H9 (cell line): ENCODE data around the gene C2orf92. TPM values are rescaled to one million over a fixed set of nuclear protein-coding genes. Genes with fewer than 3 reads are reported as not detected.

Experiments used
- DNase-seq: peaks from one replicate; pipeline ENCODE4 v3.0.0-alpha.2; 2017
- H2AFZ ChIP-seq: one replicate; pipeline ENCODE4 v1.6.1; 2013; ENCODE audit warnings: mild to moderate bottlenecking, low read length, control low read depth, moderate library complexity
- H2AK5ac ChIP-seq: 2 replicates; pipeline ENCODE4 v1.6.1; 2013; ENCODE audit warnings: low read length, control low read depth, mixed read lengths; ENCODE audit not compliant: insufficient read length
- H2BK120ac ChIP-seq: one replicate; pipeline ENCODE4 v1.6.1; 2013; ENCODE audit warnings: low read depth, mild to moderate bottlenecking, low read length, control low read depth, inconsistent platforms; ENCODE audit not compliant: poor library complexity, severe bottlenecking
- H2BK12ac ChIP-seq: 2 replicates; pipeline ENCODE4 v1.6.1; 2013; ENCODE audit warnings: low read length, control low read depth, mixed read lengths, low read depth; ENCODE audit not compliant: insufficient read length
- H2BK15ac ChIP-seq: 2 replicates; pipeline ENCODE4 v1.6.1; 2013; ENCODE audit warnings: low read depth, low read length, control low read depth
- H2BK20ac ChIP-seq: one replicate; pipeline ENCODE4 v1.6.1; 2013; ENCODE audit warnings: low read depth, mild to moderate bottlenecking, low read length, control low read depth, inconsistent platforms; ENCODE audit not compliant: poor library complexity, severe bottlenecking
- H2BK5ac ChIP-seq: 2 replicates; pipeline ENCODE4 v1.6.1; 2013; ENCODE audit warnings: low read length, control low read depth, mixed read lengths; ENCODE audit not compliant: insufficient read length
- H3K14ac ChIP-seq: 2 replicates; pipeline ENCODE4 v1.6.1; 2013; ENCODE audit warnings: low read length, control low read depth; ENCODE audit not compliant: insufficient read depth
- H3K18ac ChIP-seq: 2 replicates; pipeline ENCODE4 v1.6.1; 2013; ENCODE audit warnings: low read depth, mild to moderate bottlenecking, mixed read lengths, low read length, control low read depth; ENCODE audit not compliant: insufficient read length
- H3K23ac ChIP-seq: 2 replicates; pipeline ENCODE4 v1.6.1; 2013; ENCODE audit warnings: low read length, control low read depth, mixed read lengths, low read depth; ENCODE audit not compliant: insufficient read length
- H3K23me2 ChIP-seq: 2 replicates; pipeline ENCODE4 v1.6.1; 2013; ENCODE audit warnings: low read depth, mild to moderate bottlenecking, mixed read lengths, low read length, control low read depth; ENCODE audit not compliant: insufficient read length, poor library complexity, severe bottlenecking
- H3K27ac ChIP-seq: 2 replicates; pipeline ENCODE4 v1.5.1; 2013; ENCODE audit warnings: low read length, control low read depth, mixed read lengths, low read depth; ENCODE audit not compliant: insufficient read length
- H3K27me3 ChIP-seq: 2 replicates; pipeline ENCODE4 v1.6.1; 2013; ENCODE audit warnings: low read length, control low read depth, inconsistent platforms; ENCODE audit not compliant: insufficient read depth
- H3K4ac ChIP-seq: 2 replicates; pipeline ENCODE4 v1.6.1; 2013; ENCODE audit warnings: low read depth, mild to moderate bottlenecking, control low read depth, inconsistent platforms, low read length, moderate library complexity
- H3K4me1 ChIP-seq: 2 replicates; pipeline ENCODE4 v1.6.1; 2013; ENCODE audit warnings: low read length, control low read depth, inconsistent platforms; ENCODE audit not compliant: insufficient read depth
- H3K4me2 ChIP-seq: 2 replicates; pipeline ENCODE4 v1.6.1; 2013; ENCODE audit warnings: low read length, control low read depth, mixed read lengths; ENCODE audit not compliant: insufficient read length, insufficient read depth
- H3K56ac ChIP-seq: 2 replicates; pipeline ENCODE4 v1.6.1; 2013; ENCODE audit warnings: low read depth, mild to moderate bottlenecking, mixed read lengths, low read length, control low read depth; ENCODE audit not compliant: insufficient read length
- H3K79me1 ChIP-seq: 2 replicates; pipeline ENCODE4 v1.6.1; 2013; ENCODE audit warnings: low read depth, mild to moderate bottlenecking, moderate library complexity, low read length, control low read depth, inconsistent platforms; ENCODE audit not compliant: insufficient read depth, poor library complexity, severe bottlenecking
- H3K79me2 ChIP-seq: 2 replicates; pipeline ENCODE4 v1.6.1; 2013; ENCODE audit warnings: low read length, control low read depth, inconsistent platforms; ENCODE audit not compliant: insufficient read depth
- H3K9ac ChIP-seq: 2 replicates; pipeline ENCODE4 v1.6.1; 2013; ENCODE audit warnings: low read length, control low read depth, mixed read lengths; ENCODE audit not compliant: insufficient read length; ENCODE audit errors: extremely low read depth
- H3K9me3 ChIP-seq: one replicate; pipeline ENCODE4 v1.6.1; 2013; ENCODE audit warnings: low read depth, low read length, inconsistent platforms; ENCODE audit not compliant: control insufficient read depth
- H3T11ph ChIP-seq: one replicate; pipeline ENCODE4 v1.6.1; 2013; ENCODE audit warnings: mild to moderate bottlenecking, low read length, control low read depth, inconsistent platforms
- H4K20me1 ChIP-seq: one replicate; pipeline ENCODE4 v1.6.1; 2013; ENCODE audit not compliant: control insufficient read depth, insufficient read length, insufficient read depth
- H4K5ac ChIP-seq: 2 replicates; pipeline ENCODE4 v1.6.1; 2013; ENCODE audit warnings: low read depth, mild to moderate bottlenecking, mixed read lengths, low read length, control low read depth; ENCODE audit not compliant: insufficient read length
- H4K8ac ChIP-seq: replicated peaks from 2 replicates; pipeline ENCODE4 v1.6.1; 2013; ENCODE audit warnings: low read length, control low read depth, mixed read lengths, low read depth; ENCODE audit not compliant: insufficient read length
- H4K91ac ChIP-seq: 2 replicates; pipeline ENCODE4 v1.6.1; 2013; ENCODE audit warnings: low read depth, mild to moderate bottlenecking, moderate library complexity, mixed read lengths, low read length, control low read depth; ENCODE audit not compliant: insufficient read length
- H3K27ac Mint-ChIP-seq, 3 experiments: 2 replicates in 2 of 3; 3 replicates in 1 of 3; pipeline ENCODE4 v1.8.0; 2020 to 2021; ENCODE audit warnings: mixed read lengths in 3 of 3, mild to moderate bottlenecking in 1 of 3, moderate library complexity in 1 of 3
- H3K27me3 Mint-ChIP-seq: 2 replicates; pipeline ENCODE4 v1.8.0; 2021; ENCODE audit warnings: low read depth, mild to moderate bottlenecking, moderate library complexity, mixed read lengths
- H3K36me3 Mint-ChIP-seq, 3 experiments: 2 replicates in 2 of 3; 3 replicates in 1 of 3; pipeline ENCODE4 v1.8.0; 2020 to 2021; ENCODE audit warnings: low read depth in 3 of 3, mixed read lengths in 3 of 3; ENCODE audit not compliant: insufficient read depth in 1 of 3
- H3K4me1 Mint-ChIP-seq, 2 experiments: 2 replicates each; pipeline ENCODE4 v1.8.0; 2020; ENCODE audit warnings: mixed read lengths in 2 of 2
- H3K4me3 Mint-ChIP-seq, 2 experiments: 2 replicates in 1 of 2; 3 replicates in 1 of 2; pipeline ENCODE4 v1.8.0; 2020 to 2021; ENCODE audit warnings: mild to moderate bottlenecking in 2 of 2, mixed read lengths in 2 of 2, moderate library complexity in 1 of 2
- H3K9me3 Mint-ChIP-seq, 2 experiments: 2 replicates in 1 of 2; 3 replicates in 1 of 2; pipeline ENCODE4 v1.8.0; 2020; ENCODE audit warnings: mild to moderate bottlenecking in 2 of 2, mixed read lengths in 2 of 2, moderate library complexity in 1 of 2
- CTCF ChIP-seq: fragments of 200-600 bp; sonication (generic); conservative IDR thresholded peaks from 3 replicates; pipeline ENCODE4 v1.8.0; 2021; ENCODE audit warnings: antibody characterized with exemption, mild to moderate bottlenecking
- WGBS: extraction: QIAGEN DNeasy Blood & Tissue Kit; methylation state at CpG from one replicate; pipeline ENCODE4 v1.1.7; 2013; ENCODE audit warnings: missing lambda C conversion rate, low lambda C conversion rate, mixed read lengths; ENCODE audit not compliant: insufficient read length; ENCODE audit errors: extremely low coverage; 5-methylcytosine and 5-hydroxymethylcytosine counted together
- total RNA-seq: library from RNA; stranded (reverse); gene quantifications from 2 replicates; pipeline ENCODE4 v1.2.1, GENCODE V29; 2021

Gene C2orf92
- total RNA-seq, 1 experiment from 2014 or later: 7.3 TPM

- Histone ChIP-seq H3K79me2 (no peaks in the 10 kb centered on the region), H3K4me2 (no peak overlapping the region), H2BK12ac (no peak overlapping the region), H3K27me3 (no peaks in the 10 kb centered on the region), H4K8ac (no peak overlapping the region), H2BK20ac (no peak overlapping the region), H3K18ac (no peak overlapping the region), H3K79me1 (no peaks in the 10 kb centered on the region), H3K4me1 (0 out of 2 replicates have a peak, but pooled peaks cover 2% of the 10 kb centered on the region), H2BK120ac (no peak overlapping the region), H4K5ac (no peak overlapping the region), H2BK5ac (no peak overlapping the region), H2AK5ac (no peak overlapping the region), H2BK15ac (no peak overlapping the region), H3K9ac (no peak overlapping the region), H3K4ac (no peak overlapping the region), H3K23ac (no peak overlapping the region), H4K91ac (no peak overlapping the region), H3K23me2 (no peaks in the 10 kb centered on the region), H3T11ph (no peak overlapping the region), H4K20me1 (no peaks in the 10 kb centered on the region), H3K56ac (no peak overlapping the region), H3K14ac (no peak overlapping the region), H2AFZ (no peak overlapping the region), H3K27ac (no peak overlapping the region), H3K9me3 (no peaks in the 10 kb centered on the region)
- Mint-ChIP-seq H3K4me1 (peaks cover 28 to 29% of the 10 kb centered on the region in 2 experiments), H3K36me3 (peaks cover 0 to 2% (median 0%) of the 10 kb centered on the region in 3 experiments; a peak in 2 of 7 replicates), H3K9me3 (no peaks in the 10 kb centered on the region), H3K4me3 (no peak overlapping the region), H3K27me3 (peaks cover 8% of the 10 kb centered on the region), H3K27ac (no peak overlapping the region)
- WGBS: no CpG with 5 or more reads among the region's 10 CpGs
- no peak for TF ChIP-seq CTCF
- no peak for DNase-seq
Measured at GRCh38 chr2:97745474-97746174, 76.1 kb downstream of the C2orf92 start.
